Measurements from ENCODE around the gene ARRB1.

The ARRB1 gene

GRCh38 chr11:75303544-75304224, 47.8 kb downstream of the ARRB1 start:
- TF ChIP-seq ZFX (IDR thresholded peaks at IDR 0.05; ENCODE audit: borderline replicate concordance): no peak
- TF ChIP-seq, protein P1, sequence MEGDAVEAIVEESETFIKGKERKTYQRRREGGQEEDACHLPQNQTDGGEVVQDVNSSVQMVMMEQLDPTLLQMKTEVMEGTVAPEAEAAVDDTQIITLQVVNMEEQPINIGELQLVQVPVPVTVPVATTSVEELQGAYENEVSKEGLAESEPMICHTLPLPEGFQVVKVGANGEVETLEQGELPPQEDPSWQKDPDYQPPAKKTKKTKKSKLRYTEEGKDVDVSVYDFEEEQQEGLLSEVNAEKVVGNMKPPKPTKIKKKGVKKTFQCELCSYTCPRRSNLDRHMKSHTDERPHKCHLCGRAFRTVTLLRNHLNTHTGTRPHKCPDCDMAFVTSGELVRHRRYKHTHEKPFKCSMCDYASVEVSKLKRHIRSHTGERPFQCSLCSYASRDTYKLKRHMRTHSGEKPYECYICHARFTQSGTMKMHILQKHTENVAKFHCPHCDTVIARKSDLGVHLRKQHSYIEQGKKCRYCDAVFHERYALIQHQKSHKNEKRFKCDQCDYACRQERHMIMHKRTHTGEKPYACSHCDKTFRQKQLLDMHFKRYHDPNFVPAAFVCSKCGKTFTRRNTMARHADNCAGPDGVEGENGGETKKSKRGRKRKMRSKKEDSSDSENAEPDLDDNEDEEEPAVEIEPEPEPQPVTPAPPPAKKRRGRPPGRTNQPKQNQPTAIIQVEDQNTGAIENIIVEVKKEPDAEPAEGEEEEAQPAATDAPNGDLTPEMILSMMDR (IDR thresholded peaks at IDR 0.05): no peak
- no peak overlapping the region for H3K27ac ChIP-seq

GRCh38 chr11:75302371-75302770, 49.1 kb downstream of the ARRB1 start:
- no peak overlapping the region for H3K27ac ChIP-seq
- TF ChIP-seq ZFX (IDR thresholded peaks at IDR 0.05; ENCODE audit: borderline replicate concordance): no peak
- TF ChIP-seq, protein P1 (IDR thresholded peaks at IDR 0.05): no peak

- no peak overlapping the region for H3K27ac ChIP-seq
- TF ChIP-seq, protein P1 (IDR thresholded peaks at IDR 0.05): no peak
- no peak for TF ChIP-seq ZFX (IDR thresholded peaks at IDR 0.05; ENCODE audit: borderline replicate concordance)
Measured at GRCh38 chr11:75301601-75302345, 49.7 kb downstream of the ARRB1 start.

- TF ChIP-seq, protein P1 (IDR thresholded peaks at IDR 0.05): no peak
- no peak for TF ChIP-seq ZFX (IDR thresholded peaks at IDR 0.05; ENCODE audit: borderline replicate concordance)
- H3K27ac ChIP-seq: no peak overlapping the region
Measured at GRCh38 chr11:75301131-75301530, 50.3 kb downstream of the ARRB1 start.

DNA sequence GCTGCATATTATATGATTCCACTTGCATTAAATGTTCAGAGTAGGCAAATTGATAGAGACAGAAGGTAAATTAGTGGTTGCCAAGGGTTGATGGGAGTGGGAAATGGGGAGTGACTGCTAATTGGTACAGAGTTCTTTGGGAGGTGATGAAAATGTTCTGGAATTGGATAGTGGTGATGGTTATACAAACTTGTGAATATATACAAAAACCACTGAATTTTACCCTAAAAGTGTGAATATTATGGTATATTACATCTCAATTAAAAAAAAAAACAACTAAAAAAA, 52.5 kb downstream of the ARRB1 start:
- TF ChIP-seq, protein P1 (IDR thresholded peaks at IDR 0.05): no peak
- TF ChIP-seq ZFX (IDR thresholded peaks at IDR 0.05; ENCODE audit: borderline replicate concordance): no peak
- no peak overlapping the region for H3K27ac ChIP-seq

DNA sequence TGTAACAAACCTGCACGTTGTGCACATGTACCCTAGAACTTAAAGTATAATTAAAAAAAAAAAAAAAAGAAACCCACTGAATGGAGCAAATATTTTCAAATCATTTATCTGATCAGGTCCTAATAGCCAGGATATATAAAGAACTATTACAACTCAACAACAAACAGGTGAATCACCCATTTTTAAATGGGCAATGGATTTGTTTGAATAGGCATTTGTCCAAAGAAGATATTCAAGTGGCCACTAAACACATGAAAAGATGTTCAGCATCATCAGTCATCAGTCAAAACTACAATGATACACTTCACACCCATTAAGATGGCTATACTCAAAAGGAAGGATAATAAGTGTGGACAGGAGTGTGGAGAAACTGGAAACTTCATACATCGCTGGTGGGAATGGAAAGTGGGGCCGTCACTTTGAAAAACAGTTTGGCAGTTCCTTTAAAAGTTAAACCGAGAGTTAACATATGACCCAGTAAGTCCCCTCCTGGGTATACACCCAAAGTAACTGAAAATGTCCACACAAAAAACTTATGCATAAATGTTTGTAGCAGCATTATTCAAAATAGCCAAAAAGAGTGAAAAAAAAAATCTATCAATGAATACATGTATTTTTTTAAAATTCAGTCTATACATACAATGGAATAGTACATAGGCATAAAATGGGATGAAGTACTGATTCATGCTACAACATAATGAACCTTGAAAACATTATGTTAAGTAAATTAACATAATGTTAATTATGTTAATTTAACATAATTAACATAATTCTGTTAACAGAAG, 53.1 kb downstream of the ARRB1 start:
- H3K27ac ChIP-seq: no peak overlapping the region
- TF ChIP-seq ZFX (IDR thresholded peaks at IDR 0.05; ENCODE audit: borderline replicate concordance): no peak
- TF ChIP-seq, protein P1 (IDR thresholded peaks at IDR 0.05): no peak

All from 22Rv1 (cell line).